Caco-2 (cell line): ENCODE results near the gene FBXO38. TPM values are rescaled to one million over a fixed set of nuclear protein-coding genes. Genes with fewer than 3 reads are reported as not detected.
A peak's percentile ranks its signal among the peaks of the same experiment; 100 is the strongest.

ENCODE experiments used
- BruUV-seq: library from RNA; stranded (reverse); fragments of 400-500 nt; replicated peaks from 2 replicates; lab custom pipeline; 2021; lab: Mats Ljungman, UMichigan
- CTCF ChIA-PET: fragments of 300-600 bp; sonication (Branson Sonifier 250); formaldehyde crosslinking; loops from one replicate; lab custom pipeline; 2022; ENCODE audit warnings: antibody characterized with exemption; lab: Charles Lee
- POLR2A ChIA-PET: fragments of 300-600 bp; sonication (Branson Sonifier 250); formaldehyde crosslinking; loops from one replicate; lab custom pipeline; 2022; ENCODE audit warnings: antibody characterized with exemption; lab: Charles Lee
- DNase-seq, 2 experiments: peaks; one replicate each; pipeline versions ENCODE4 v3.0.0 to v3.0.0-alpha.2; 2020 to 2022
- H3K27me3 ChIP-seq: replicated peaks from 2 replicates; pipeline ENCODE4 v1.6.0; 2011; ENCODE audit warnings: low read length; ENCODE audit not compliant: control insufficient read depth, insufficient read depth
- H3K36me3 ChIP-seq: 2 replicates; pipeline ENCODE4 v1.5.1; 2011; ENCODE audit warnings: low read length; ENCODE audit not compliant: control insufficient read depth, insufficient read depth
- H3K4me1 ChIP-seq: fragments of 250-450 bp; sonication (Bioruptor Pico); 2 replicates; pipeline ENCODE4 v1.5.1; 2020; ENCODE audit warnings: mild to moderate bottlenecking
- H3K4me3 ChIP-seq: 2 replicates; pipeline ENCODE4 v1.5.1; 2011; ENCODE audit warnings: low read depth, mild to moderate bottlenecking, control low read depth, low read length
- H3K9me3 ChIP-seq: fragments of 250-450 bp; sonication (Bioruptor Pico); 2 replicates; pipeline ENCODE4 v1.5.1; 2020; ENCODE audit warnings: mild to moderate bottlenecking, moderate library complexity
- H3K27ac Mint-ChIP-seq: one replicate; pipeline ENCODE4 v1.8.0; 2022; ENCODE audit warnings: mixed read lengths; ENCODE audit not compliant: unreplicated experiment
- H3K27me3 Mint-ChIP-seq: one replicate; pipeline ENCODE4 v1.8.0; 2022; ENCODE audit warnings: mixed read lengths; ENCODE audit not compliant: insufficient read depth, unreplicated experiment
- H3K36me3 Mint-ChIP-seq: one replicate; pipeline ENCODE4 v1.8.0; 2022; ENCODE audit warnings: mild to moderate bottlenecking, mixed read lengths; ENCODE audit not compliant: insufficient read depth, unreplicated experiment
- H3K4me1 Mint-ChIP-seq: one replicate; pipeline ENCODE4 v1.8.0; 2022; ENCODE audit warnings: low read depth, mixed read lengths; ENCODE audit not compliant: unreplicated experiment
- H3K4me3 Mint-ChIP-seq: one replicate; pipeline ENCODE4 v1.8.0; 2022; ENCODE audit warnings: mild to moderate bottlenecking, moderate library complexity, mixed read lengths; ENCODE audit not compliant: unreplicated experiment
- H3K9me3 Mint-ChIP-seq: one replicate; pipeline ENCODE4 v1.8.0; 2022; ENCODE audit warnings: mixed read lengths; ENCODE audit not compliant: unreplicated experiment
- intact Hi-C: fragments of 100-400 bp; cut with micrococcal nuclease; formaldehyde crosslinking; loops from one replicate; pipeline ENCODE4 v1.10.0; 2022; ENCODE audit not compliant: unreplicated experiment
- total RNA-seq: library from RNA; stranded (reverse); gene quantifications from 2 replicates; pipeline ENCODE4 v1.2.3, GENCODE V29; 2022
- TF ChIP-seq, protein P1 (sequence below), 2 experiments: fragments of 200-600 bp in 1 of 2; IDR thresholded peaks; 1 replicate in 1 of 2; 2 replicates in 1 of 2; pipeline versions ENCODE4 v1.5.1 to v1.8.0; 2011 to 2022; ENCODE audit warnings: antibody characterized with exemption in 1 of 2, control low read depth in 1 of 2, inconsistent platforms in 1 of 2, low read depth in 1 of 2, low read length in 1 of 2, mild to moderate bottlenecking in 1 of 2, moderate library complexity in 1 of 2; ENCODE audit not compliant: insufficient read depth in 1 of 2, severe bottlenecking in 1 of 2, unreplicated experiment in 1 of 2

FBXO38 gene
- total RNA-seq, 1 experiment from 2014 or later: 36.7 TPM

DNA sequence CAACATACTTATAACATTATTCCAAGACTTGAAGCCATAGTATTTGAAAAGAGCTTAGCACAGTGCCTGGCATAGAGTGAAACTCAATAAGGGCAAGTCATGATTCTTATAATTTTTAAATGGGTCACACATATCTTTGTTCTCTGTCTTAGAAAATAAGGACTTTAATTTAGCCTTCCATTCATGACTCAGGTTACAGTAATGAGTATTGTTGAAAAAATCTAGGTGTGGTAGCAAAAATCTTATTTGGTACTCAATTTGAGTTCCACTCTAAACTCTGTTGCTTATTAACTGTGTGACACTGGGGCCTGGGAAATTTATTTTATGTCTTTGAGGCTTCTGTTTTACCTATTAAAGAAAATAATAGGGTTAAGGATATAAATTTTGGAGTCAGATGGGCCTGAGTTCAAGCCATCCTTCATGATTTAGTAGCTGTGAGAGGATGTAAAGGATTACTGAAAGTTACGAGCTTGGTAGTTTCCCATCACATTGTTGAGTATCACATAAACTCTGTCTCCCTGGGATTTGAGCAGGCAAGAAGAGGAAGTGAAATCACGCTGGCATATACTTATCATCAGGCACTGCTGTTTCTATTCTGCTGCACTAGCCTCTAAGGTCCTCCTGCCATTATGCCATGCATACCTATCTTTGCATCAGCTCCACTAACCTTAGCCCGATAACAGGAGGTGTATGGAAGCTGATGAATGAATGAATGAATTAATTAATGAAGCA, 46.9 kb upstream of the FBXO38 start:
- Mint-ChIP-seq H3K27me3 (peaks cover 3% of the 10 kb centered on the region), H3K4me1 (no peaks in the 10 kb centered on the region), H3K27ac (no peak overlapping the region), H3K36me3 (no peaks in the 10 kb centered on the region), H3K4me3 (no peak overlapping the region), H3K9me3 (no peaks in the 10 kb centered on the region)
- intact Hi-C loops: no loop called here
- BruUV-seq: no TSS peak
- no peak overlapping the region for H3K4me3 ChIP-seq
- no peak for DNase-seq
- H3K4me1 ChIP-seq: no peaks in the 10 kb centered on the region
- POLR2A ChIA-PET: no interaction called here
- H3K36me3 ChIP-seq: no peaks in the 10 kb centered on the region
- H3K9me3 ChIP-seq: no peaks in the 10 kb centered on the region
- CTCF ChIA-PET: no interaction called here
- H3K27me3 ChIP-seq: no peaks in the 10 kb centered on the region
- TF ChIP-seq, protein P1, sequence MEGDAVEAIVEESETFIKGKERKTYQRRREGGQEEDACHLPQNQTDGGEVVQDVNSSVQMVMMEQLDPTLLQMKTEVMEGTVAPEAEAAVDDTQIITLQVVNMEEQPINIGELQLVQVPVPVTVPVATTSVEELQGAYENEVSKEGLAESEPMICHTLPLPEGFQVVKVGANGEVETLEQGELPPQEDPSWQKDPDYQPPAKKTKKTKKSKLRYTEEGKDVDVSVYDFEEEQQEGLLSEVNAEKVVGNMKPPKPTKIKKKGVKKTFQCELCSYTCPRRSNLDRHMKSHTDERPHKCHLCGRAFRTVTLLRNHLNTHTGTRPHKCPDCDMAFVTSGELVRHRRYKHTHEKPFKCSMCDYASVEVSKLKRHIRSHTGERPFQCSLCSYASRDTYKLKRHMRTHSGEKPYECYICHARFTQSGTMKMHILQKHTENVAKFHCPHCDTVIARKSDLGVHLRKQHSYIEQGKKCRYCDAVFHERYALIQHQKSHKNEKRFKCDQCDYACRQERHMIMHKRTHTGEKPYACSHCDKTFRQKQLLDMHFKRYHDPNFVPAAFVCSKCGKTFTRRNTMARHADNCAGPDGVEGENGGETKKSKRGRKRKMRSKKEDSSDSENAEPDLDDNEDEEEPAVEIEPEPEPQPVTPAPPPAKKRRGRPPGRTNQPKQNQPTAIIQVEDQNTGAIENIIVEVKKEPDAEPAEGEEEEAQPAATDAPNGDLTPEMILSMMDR (IDR thresholded peaks at IDR 0.05; ENCODE audit: insufficient read depth in 1 of 2, low read depth in 1 of 2, low read length in 1 of 2, severe bottlenecking in 1 of 2, unreplicated experiment in 1 of 2): no peak

DNA sequence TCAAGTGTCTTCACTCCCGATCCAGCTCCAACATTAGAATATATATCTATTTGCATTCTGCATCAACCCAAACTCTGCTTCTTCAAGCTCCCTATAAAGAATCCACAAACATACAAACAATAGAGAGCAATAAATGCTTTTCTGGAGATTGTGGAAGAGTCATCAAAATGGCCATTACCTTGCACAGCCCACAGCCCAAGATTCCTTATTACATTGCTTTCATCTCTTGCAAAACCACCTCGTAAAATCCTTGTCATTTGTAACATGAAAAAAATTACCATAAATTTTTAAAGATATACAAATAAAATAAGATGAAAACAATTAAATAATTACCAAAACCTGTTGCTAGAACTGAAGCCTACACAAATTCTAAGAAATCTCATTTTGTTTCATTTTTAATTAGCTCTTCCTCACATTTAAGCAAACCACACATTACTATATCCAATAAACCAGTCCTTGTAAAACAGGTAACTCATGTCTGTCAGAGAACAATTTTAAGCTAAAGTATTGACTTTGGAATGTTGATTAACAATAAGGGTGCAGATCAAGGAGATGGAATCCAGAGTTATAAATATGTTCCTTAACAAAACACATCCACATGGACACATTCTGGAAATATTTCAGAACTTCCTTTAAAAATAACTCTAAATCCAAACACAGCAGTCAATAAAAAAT, 41.2 kb upstream of the FBXO38 start:
- Histone ChIP-seq H3K36me3 (no peaks in the 10 kb centered on the region), H3K9me3 (no peaks in the 10 kb centered on the region), H3K27me3 (no peaks in the 10 kb centered on the region), H3K4me3 (no peak overlapping the region), H3K4me1 (no peaks in the 10 kb centered on the region)
- Mint-ChIP-seq H3K4me3 (no peak overlapping the region), H3K4me1 (peaks cover 11% of the 10 kb centered on the region), H3K27me3 (peaks cover 2% of the 10 kb centered on the region), H3K9me3 (no peaks in the 10 kb centered on the region), H3K27ac (no peak overlapping the region), H3K36me3 (no peaks in the 10 kb centered on the region)
- intact Hi-C loops: no loop called here
- DNase-seq: no peak
- ChIA-PET CTCF (no interaction called here), POLR2A (no interaction called here)
- BruUV-seq: no TSS peak
- TF ChIP-seq, protein P1 (IDR thresholded peaks at IDR 0.05; ENCODE audit: insufficient read depth in 1 of 2, low read depth in 1 of 2, low read length in 1 of 2, severe bottlenecking in 1 of 2, unreplicated experiment in 1 of 2): no peak

GRCh38 chr5:148343046-148343407, 40.7 kb upstream of the FBXO38 start:
- no TSS peak for BruUV-seq
- TF ChIP-seq, protein P1 (IDR thresholded peaks at IDR 0.05; ENCODE audit: insufficient read depth in 1 of 2, low read depth in 1 of 2, low read length in 1 of 2, severe bottlenecking in 1 of 2, unreplicated experiment in 1 of 2): no peak
- no peaks in the 10 kb centered on the region for H3K4me1 ChIP-seq
- H3K9me3 ChIP-seq: no peaks in the 10 kb centered on the region
- CTCF ChIA-PET: no interaction called here
- H3K4me3 Mint-ChIP-seq: no peak overlapping the region
- no peaks in the 10 kb centered on the region for H3K36me3 Mint-ChIP-seq
- no peak overlapping the region for H3K27ac Mint-ChIP-seq
- POLR2A ChIA-PET: no interaction called here
- DNase-seq: peak in 1 of 2 experiments; percentile 2
- intact Hi-C loops: no loop called here
- H3K4me3 ChIP-seq: no peak overlapping the region
- peaks cover 11% of the 10 kb centered on the region for H3K4me1 Mint-ChIP-seq
- H3K27me3 ChIP-seq: no peaks in the 10 kb centered on the region
- H3K27me3 Mint-ChIP-seq: peaks cover 2% of the 10 kb centered on the region
- H3K9me3 Mint-ChIP-seq: no peaks in the 10 kb centered on the region
- H3K36me3 ChIP-seq: no peaks in the 10 kb centered on the region
